Transverse colon (tissue), 4 donors: ENCODE measurements around the gene IL20. TPM values are rescaled to one million over a fixed set of nuclear protein-coding genes. Genes with fewer than 3 reads are reported as not detected.
A peak's percentile ranks its signal among the peaks of the same experiment; 100 is the strongest.

ENCODE experiments used
- DNase-seq: peaks from one replicate; pipeline ENCODE4 v3.0.0-alpha.2; 2019
- H3K27ac ChIP-seq, 4 donors: fragments of 200-600 bp; sonication (generic); 2 replicates each; pipeline ENCODE4 v1.5.1; 2016 to 2018; ENCODE audit warnings: inconsistent platforms in 4 of 4
- H3K27me3 ChIP-seq: fragments of 200-600 bp; sonication (generic); 2 replicates; pipeline ENCODE4 v1.5.1; 2017; ENCODE audit warnings: inconsistent platforms
- H3K36me3 ChIP-seq, 4 donors: fragments of 200-600 bp; sonication (generic); 2 replicates each; pipeline ENCODE4 v1.5.1; 2017 to 2019; ENCODE audit warnings: inconsistent platforms in 4 of 4
- H3K4me1 ChIP-seq, 4 donors: fragments of 200-600 bp; sonication (generic); 2 replicates each; pipeline ENCODE4 v1.5.1; 2017 to 2020; ENCODE audit warnings: inconsistent platforms in 4 of 4
- H3K4me3 ChIP-seq, 4 donors: fragments of 200-600 bp; sonication (generic); 1 replicate in 1 of 4; 2 replicates in 3 of 4; pipeline versions ENCODE4 v1.5.1 to v1.6.1; 2017 to 2019; ENCODE audit warnings: inconsistent platforms in 4 of 4
- H3K9me3 ChIP-seq, 2 donors: fragments of 200-600 bp; sonication (generic); 2 replicates each; pipeline ENCODE4 v1.5.1; 2017 to 2019; ENCODE audit warnings: inconsistent platforms in 2 of 2
- EP300 ChIP-seq: sonication (generic); formaldehyde crosslinking; IDR thresholded peaks from one replicate; pipeline ENCODE4 v1.6.1; 2017; ENCODE audit warnings: antibody characterized with exemption, low read depth
- POLR2A ChIP-seq: fragments of 450-650 bp; IDR thresholded peaks from one replicate; pipeline ENCODE4 v1.6.1; 2016; ENCODE audit warnings: antibody characterized with exemption, mild to moderate bottlenecking, moderate library complexity
- POLR2AphosphoS5 ChIP-seq, 3 donors: sonication (generic); formaldehyde crosslinking; IDR thresholded peaks; one replicate each; pipeline ENCODE4 v1.6.1; 2016; ENCODE audit warnings: antibody characterized with exemption in 3 of 3
- WGBS, 2 donors: methylation state at CpG; one replicate each; pipeline ENCODE4 v1.1.5; 2018; ENCODE audit warnings: low coverage in 1 of 2; 5-methylcytosine and 5-hydroxymethylcytosine counted together
- in situ Hi-C, 4 donors: fragments of 200-750 bp; cut with MboI; loops; one replicate each; pipeline versions ENCODE4 v1.15.0 to v1.15.1; 2017; ENCODE audit warnings: low sequenced_read_pairs in 3 of 4, low pct_ligation_motif_present in 1 of 4, low pct_unique_long_range_greater_than_20kb in 1 of 4
- intact Hi-C: fragments of 100-400 bp; cut with DNase I; formaldehyde crosslinking; loops from one replicate; pipeline ENCODE4 v1.15.1; 2023; ENCODE audit warnings: low total_unique reads
- total RNA-seq, 4 donors: library from RNA; depleted of rRNA; stranded (reverse); fragments of >200 nt; gene quantifications; one replicate each; pipeline ENCODE4 v1.1.0, GENCODE V29; 2016
- TF ChIP-seq, protein P1 (sequence below), 5 experiments: fragments of 200-600 bp in 3 of 5; fragments of 450-650 bp in 2 of 5; sonication (generic) in 3 of 5; IDR thresholded peaks; 1 replicate in 2 of 5; 2 replicates in 3 of 5; pipeline ENCODE4 v1.5.1; 2016 to 2017; ENCODE audit warnings: antibody characterized with exemption in 5 of 5, inconsistent platforms in 3 of 5, mild to moderate bottlenecking in 2 of 5, moderate library complexity in 1 of 5

Gene IL20
- total RNA-seq, 4 donors from 2014 or later = not detected

DNA sequence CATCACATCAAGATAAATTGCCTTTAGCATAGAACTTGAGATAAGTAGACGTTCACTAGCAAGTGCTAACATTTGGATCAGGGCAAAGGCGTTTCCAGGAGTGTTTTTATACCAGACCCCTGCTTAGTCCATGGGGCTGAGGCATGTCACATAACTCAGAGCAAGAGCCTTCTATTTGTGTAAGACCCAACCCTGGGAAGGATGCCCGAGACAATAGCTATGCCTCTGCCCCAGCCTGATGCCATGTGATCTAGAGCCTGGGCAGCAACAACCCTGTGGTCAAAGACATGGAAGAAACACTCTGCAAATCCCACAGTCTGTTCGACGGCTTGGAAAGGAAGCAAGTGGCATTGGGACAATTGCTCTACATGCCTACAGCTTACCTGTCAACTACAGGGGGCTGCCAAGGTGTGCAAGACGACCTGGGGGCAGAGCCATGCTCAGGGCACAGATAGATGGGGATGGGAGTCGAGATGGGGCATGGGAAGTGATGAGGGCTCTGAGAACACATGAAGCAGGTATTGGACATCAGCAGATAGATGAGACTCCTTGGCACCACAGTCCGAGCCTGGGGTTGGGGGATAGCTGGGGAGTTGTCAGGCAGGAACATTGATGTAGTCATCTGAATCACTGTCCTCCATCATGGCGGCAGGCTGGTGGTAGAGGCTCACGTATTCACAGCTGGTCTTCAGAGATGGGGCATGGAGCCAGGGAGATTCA is 39.2 kb downstream of the IL20 start:
- 90% methylated on average over 10 of the region's 10 CpGs; no CpG with 5 or more reads in 1 of the 2 donors for WGBS, 2 donors
- Histone ChIP-seq H3K27me3 (peaks cover 5% of the 10 kb centered on the region), H3K36me3 (no peaks in the 10 kb centered on the region), H3K9me3 (no peaks in the 10 kb centered on the region), H3K4me1 (peaks cover 2 to 9% (median 6%) of the 10 kb centered on the region in 4 donors), H3K27ac (no peak overlapping the region), H3K4me3 (no peak overlapping the region)
- TF ChIP-seq POLR2A (no peak), EP300 (no peak), POLR2AphosphoS5 (IDR thresholded peaks at IDR 0.05) (no peak)
- TF ChIP-seq, protein P1, sequence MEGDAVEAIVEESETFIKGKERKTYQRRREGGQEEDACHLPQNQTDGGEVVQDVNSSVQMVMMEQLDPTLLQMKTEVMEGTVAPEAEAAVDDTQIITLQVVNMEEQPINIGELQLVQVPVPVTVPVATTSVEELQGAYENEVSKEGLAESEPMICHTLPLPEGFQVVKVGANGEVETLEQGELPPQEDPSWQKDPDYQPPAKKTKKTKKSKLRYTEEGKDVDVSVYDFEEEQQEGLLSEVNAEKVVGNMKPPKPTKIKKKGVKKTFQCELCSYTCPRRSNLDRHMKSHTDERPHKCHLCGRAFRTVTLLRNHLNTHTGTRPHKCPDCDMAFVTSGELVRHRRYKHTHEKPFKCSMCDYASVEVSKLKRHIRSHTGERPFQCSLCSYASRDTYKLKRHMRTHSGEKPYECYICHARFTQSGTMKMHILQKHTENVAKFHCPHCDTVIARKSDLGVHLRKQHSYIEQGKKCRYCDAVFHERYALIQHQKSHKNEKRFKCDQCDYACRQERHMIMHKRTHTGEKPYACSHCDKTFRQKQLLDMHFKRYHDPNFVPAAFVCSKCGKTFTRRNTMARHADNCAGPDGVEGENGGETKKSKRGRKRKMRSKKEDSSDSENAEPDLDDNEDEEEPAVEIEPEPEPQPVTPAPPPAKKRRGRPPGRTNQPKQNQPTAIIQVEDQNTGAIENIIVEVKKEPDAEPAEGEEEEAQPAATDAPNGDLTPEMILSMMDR (IDR thresholded peaks at IDR 0.05) = no peak
- in situ Hi-C loops (loop anchor here in 2 of 4 donors (25.0 kb wide), 2 partner anchors 167 to 267 kb away; partner anchors contain the start of gene DYRK3 (in 1 of the 2)), intact Hi-C loops (no loop called here)
- no peak for DNase-seq

GRCh38 chr1:206905295-206906164 is 40.1 kb downstream of the IL20 start:
- 40 to 73% methylated on average over 1 to 4 of the region's 4 CpGs for WGBS, 2 donors
- in situ Hi-C loops = loop anchor here in 2 of 4 donors (25.0 kb wide), 2 partner anchors 168 to 268 kb away; partner anchors contain the start of gene DYRK3 (in 1 of the 2)
- H3K36me3 ChIP-seq = no peaks in the 10 kb centered on the region
- no peak overlapping the region for H3K4me3 ChIP-seq
- peaks cover 9% of the 10 kb centered on the region for H3K27me3 ChIP-seq
- H3K9me3 ChIP-seq = no peaks in the 10 kb centered on the region
- H3K4me1 ChIP-seq = peaks cover 3 to 15% (median 11%) of the 10 kb centered on the region in 4 donors
- DNase-seq = no peak
- no peak for TF ChIP-seq EP300
- TF ChIP-seq POLR2A = no peak
- TF ChIP-seq, protein P1 (IDR thresholded peaks at IDR 0.05) = no peak
- TF ChIP-seq POLR2AphosphoS5 (IDR thresholded peaks at IDR 0.05) = no peak
- intact Hi-C loops = no loop called here
- H3K27ac ChIP-seq = no peak overlapping the region

DNA sequence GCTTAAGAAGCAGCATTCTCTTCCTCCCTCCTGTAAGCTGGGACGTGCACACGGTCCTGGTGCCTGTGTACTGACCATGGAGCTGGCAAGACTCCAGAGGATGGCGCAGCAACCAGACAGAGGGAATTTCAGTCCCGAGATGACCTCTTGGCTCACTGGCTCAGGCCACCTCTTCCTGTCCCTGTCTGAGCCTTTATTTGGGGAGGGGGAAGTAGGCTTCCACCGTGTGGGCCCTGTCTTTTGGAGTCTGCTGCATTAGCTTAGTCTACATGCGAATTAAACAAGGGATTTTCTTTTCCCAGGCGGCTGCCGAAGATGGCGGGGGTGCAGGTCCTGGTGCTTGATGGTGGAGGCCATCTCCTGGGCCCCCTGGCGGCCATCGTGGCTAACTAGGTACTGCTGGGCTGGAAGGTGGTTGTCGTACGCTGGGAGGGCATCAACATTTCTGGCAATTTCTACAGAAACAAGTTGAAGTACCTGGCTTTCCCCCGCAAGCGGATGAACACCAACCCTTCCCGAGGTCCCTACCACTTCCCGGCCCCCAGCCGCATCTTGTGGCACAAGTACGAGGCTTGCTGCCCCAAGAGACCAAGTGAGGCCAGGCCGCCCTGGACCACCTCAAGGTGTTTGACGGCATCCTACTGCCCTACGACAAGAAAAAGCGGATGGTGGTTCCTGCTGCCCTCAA is 42.0 kb downstream of the IL20 start:
- 91% methylated on average over 23 of the region's 23 CpGs; no CpG with 5 or more reads in 1 of the 2 donors for WGBS, 2 donors
- in situ Hi-C loops (loop anchor here in 2 of 4 donors (25.0 kb wide), 2 partner anchors 170 to 270 kb away; partner anchors contain the start of gene DYRK3 (in 1 of the 2)), intact Hi-C loops (no loop called here)
- no peak for DNase-seq
- Histone ChIP-seq H3K27ac (no peak overlapping the region), H3K9me3 (no peaks in the 10 kb centered on the region), H3K4me3 (no peak overlapping the region), H3K36me3 (no peaks in the 10 kb centered on the region), H3K4me1 (peaks cover 3 to 27% (median 11%) of the 10 kb centered on the region in 4 donors), H3K27me3 (peaks cover 10% of the 10 kb centered on the region)
- TF ChIP-seq EP300 (no peak), POLR2AphosphoS5 (IDR thresholded peaks at IDR 0.05) (no peak), POLR2A (no peak)
- TF ChIP-seq, protein P1 (IDR thresholded peaks at IDR 0.05) = peak in 2 of 5 experiments; percentile 10 to 11
